GM19372 (cell line): ENCODE data around the gene HEMK1.

Experiments used
- ATAC-seq: cut with Tn5 transposase; IDR thresholded peaks from one replicate; pipeline ENCODE4 v1.9.1; 2021; ENCODE audit warnings: mild to moderate bottlenecking, low read depth, moderate library complexity; ENCODE audit not compliant: unreplicated experiment

Gene HEMK1

GRCh38 chr3:50611464-50612233, 42.3 kb downstream of the HEMK1 start, which contains the start of gene CISH:
CISH (minus strand) TSS chr3:50611774; CDS start chr3:50611650, 124 bp downstream.
- peak; percentile 77 for ATAC-seq

DNA sequence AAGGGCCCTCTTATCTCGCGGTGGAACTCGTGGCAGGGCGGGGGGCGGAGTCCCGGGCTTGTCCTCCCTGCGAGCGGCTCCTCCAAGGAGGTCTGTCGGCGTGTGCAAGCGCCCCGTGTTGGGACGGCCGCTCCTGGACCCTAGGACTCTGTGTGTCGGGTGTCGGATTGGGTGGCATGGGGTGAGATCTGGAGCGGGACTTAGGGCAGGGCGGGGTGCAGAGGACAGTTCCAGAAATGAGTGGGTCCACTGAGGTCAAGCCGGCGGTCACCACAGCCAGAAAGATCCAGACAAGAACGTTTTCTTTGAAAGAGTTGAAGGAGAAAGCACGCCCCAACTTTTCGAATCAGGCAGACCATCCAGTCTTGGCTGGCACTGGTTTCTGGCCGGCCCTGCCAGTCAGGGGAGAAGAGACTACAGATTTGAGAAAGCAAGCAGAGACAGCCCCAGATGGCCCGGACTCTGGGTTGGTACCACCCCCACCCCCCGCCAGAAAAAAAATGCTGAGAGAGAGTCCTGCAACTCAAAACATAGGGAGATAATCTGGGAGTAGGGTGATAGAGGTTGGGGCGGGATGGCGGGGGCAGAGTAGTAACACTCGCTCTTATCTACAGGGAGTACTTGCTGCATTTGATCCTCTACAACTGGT, 43.0 kb downstream of the HEMK1 start:
- ATAC-seq = peak; percentile 1

DNA sequence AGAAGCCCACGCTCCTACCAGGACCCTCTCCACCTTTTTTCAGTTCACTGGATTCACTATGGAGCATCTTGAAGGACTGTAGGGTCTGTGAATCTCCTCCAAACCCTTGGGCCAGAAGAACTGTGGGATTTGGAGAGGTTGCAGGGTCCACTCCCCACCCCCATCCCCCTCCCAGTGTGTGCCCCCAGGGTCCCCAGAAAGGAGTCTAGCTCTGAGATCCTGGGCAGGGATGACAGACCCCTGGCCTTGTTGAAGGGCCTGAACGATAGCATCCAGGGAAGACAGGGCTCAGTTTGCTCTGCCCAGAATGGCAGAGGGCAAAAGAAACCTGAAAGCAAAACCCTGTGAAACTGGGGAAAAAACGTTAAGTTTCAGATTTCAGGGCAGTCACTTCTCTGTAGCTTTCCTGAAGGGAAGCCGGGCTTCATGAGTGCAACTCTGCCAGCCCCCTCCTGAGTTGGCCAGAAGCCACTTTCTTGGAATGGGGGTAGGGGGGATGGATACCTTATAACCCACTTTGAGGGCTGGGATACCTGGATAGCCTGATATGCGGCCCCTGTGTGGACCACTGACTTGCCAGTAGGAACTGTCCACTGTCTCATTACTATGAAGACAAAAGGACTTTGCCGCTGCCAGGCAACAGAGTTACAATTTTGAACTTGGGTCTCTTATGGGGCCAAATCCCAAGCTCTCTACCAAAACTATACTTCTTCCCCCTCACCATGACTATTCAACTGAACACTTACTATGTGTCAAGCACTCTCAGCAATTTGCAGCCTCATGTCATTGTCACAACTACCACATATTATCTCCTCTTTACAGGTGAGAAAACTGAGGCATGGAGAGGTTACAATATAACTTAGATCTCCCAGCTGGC, 43.9 kb downstream of the HEMK1 start:
- ATAC-seq = no peak

- ATAC-seq = no peak
These were observed 45.9 kb downstream of the HEMK1 start for GRCh38 chr3:50615190-50615589.

GRCh38 chr3:50616003-50616769, 46.9 kb downstream of the HEMK1 start:
- ATAC-seq = peak; percentile 27

DNA sequence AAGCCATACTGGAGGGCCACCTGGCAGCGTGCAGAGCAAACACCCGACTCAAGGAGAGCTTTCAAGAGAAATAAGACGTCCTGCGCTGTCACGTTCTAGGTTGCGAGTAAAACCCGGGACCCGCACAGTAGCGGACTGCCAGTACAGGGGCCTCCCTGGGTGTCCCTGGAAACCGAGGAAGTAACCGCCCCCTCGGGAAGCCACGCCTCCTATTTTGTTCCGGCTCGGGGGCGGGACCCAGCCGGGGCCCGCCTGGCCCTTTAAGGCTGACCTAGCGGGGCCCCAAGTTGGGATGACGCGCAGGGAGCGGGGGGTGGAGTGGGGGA, 47.4 kb downstream of the HEMK1 start:
- peak; percentile 61 for ATAC-seq

DNA sequence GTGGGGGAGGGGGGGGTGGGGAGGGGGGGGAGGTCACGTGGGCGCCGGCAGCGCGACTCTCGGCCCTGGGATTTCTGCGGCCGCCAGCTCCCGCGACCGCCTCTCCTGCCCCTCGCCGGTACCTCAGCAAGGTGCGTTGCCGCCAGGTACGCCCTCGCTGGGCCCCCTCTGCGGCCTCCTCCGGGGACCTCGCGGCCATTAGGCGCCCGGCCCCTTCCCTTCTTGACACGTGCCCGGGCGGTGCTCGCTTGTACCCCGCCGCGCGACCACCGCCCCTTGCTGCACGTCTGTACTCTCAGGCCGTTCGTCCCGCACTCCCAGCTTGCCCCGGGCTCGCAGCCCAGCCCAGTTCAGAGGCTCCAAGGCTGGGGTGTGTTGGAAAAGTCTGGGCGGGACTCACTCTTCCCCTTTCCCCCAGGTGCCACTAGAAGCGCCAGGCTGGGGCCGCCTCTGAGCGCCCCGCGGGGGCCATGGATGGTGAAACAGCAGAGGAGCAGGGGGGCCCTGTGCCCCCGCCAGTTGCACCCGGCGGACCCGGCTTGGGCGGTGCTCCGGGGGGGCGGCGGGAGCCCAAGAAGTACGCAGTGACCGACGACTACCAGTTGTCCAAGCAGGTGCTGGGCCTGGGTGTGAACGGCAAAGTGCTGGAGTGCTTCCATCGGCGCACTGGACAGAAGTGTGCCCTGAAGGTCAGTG, 47.9 kb downstream of the HEMK1 start, which contains the start of gene MAPKAPK3:
MAPKAPK3 (plus strand) TSS at position 56 of the 696 bp plus-strand sequence; CDS start at position 471, 415 bp downstream.
- ATAC-seq = peak; percentile 16

DNA sequence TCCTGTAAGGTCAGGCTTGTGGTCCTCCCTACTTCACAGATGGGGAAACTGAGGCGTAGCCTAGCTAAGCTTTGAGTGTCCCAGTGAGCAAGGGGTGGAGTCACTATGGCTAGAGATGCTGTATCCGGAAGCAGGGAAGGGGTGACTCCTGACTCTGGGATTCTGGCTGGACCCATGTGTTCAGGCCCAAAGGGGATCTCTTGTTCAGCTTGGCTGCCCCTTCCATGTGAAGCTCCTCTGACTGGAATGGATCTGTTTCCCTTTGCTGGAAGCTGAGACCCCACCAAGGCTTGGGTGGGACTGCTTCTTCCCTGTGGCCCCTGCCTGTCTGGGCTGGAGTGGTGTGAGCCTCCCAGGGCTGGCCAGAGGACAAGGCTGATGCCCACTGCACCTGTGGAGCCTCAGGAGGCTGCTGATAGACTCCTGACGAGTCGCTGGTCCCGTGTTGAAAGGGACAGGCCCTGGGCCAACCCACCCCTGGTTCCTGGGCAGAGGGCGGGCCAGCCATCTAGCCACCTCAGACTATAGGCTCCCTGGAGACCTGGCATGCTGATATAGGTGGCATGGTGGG, 48.7 kb downstream of the HEMK1 start:
- no peak for ATAC-seq

- ATAC-seq = no peak
These were observed 51.1 kb downstream of the HEMK1 start for GRCh38 chr3:50620420-50620819.

- no peak for ATAC-seq
These were observed 51.5 kb downstream of the HEMK1 start for GRCh38 chr3:50620820-50621219.

GRCh38 chr3:50622881-50623280, 53.6 kb downstream of the HEMK1 start:
- ATAC-seq = no peak

DNA sequence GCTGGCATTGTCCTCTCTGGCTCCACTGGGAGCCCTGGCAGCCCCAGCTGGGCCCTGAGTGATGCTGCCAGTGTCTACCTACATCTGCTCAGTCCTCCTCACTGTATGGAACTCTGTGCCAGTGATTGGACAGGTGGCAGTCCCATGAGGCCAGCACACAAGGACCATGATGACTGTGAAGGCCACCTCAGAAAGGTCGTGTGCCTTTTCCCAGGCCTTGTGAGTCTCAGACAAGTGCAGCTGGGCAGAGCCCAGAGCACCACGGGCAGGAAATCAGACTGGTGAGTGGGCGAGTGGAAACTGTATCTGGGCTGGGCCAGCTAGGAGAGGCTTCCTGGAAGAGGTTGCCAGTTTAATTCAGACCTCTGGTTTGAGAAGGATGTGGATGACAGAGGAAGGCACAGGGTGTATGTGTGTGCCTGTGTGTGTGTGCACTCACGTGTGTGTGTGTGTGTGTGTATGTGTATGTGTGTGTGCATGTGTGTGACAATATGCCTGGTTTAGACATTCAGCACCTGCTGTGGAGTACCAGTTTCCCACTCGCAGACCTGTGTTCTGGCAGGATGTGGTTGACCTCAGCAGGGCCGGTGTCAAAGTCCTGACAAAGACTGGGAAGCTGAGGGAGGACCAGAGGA, 54.6 kb downstream of the HEMK1 start:
- ATAC-seq = peak; percentile 49

DNA sequence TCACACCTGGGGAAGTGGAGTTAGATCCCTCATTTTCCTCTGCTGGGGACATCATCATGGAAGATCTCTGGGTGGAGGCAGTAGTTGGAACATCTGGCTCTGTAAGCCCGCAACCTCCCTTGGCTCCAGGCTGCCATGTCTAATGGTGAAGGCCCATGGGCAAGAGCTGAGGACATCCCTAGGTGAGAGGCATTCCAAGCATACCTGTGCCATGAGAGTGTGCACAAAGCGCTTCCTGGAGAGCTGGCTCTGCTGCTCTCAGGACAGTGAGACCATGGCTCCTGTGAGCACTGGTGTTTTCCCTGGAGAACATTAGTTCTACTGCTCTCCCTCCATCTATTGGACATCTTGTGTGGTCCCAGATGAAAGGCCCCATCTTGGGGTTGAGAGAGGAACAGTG, 55.3 kb downstream of the HEMK1 start:
- no peak for ATAC-seq

- ATAC-seq = no peak
These were observed 56.2 kb downstream of the HEMK1 start for GRCh38 chr3:50625231-50626182.

DNA sequence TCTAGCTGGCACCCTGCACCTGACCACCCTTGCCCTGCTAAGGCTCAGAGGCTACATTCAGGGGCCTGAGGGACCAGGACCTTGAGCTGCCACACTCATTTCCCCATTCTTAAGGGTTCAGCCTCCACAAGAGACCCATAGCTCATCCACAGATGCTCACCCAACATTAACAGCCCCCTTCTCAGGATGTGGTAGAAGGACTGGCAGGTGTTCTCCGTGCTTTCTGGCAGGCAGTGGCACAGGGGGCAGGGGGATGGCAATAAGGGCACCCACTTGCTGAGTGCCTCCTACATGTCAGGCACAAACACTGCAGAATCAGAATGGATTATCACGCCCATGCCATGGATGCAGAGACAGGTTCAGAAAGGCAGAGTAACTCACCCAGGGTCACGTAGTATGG, 57.1 kb downstream of the HEMK1 start:
- no peak for ATAC-seq

DNA sequence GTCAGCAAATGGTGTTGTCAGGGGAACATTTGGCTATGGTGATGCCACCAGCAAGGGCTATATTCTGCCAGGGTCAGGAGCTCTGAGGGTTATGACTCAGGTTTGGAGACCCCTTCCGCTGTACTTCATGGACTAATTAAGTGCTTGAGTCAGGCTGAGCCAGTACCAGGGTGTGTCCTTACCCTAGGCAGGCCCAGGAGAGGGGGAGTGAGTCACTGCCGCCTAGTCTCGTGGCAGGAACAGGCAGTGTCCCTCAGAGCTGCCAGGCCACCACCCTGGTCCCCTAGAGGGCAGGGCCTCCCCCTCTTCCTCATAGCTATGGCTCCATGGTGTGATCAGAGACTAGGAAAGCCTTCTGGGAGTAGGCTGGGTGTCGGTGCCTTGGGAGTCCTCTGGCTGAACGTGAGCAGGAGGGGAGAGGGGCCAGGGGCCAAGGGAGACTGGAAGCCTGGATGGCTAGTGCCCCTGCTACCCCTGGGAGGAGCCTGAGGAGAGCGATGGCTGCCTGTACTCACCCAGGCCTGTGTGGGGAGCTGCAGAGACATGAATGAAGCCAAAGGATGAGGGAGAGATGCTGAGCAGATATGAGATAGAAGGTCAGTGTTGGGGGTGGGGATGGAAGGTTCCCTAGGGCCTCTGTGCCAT, 58.2 kb downstream of the HEMK1 start:
- no peak for ATAC-seq

DNA sequence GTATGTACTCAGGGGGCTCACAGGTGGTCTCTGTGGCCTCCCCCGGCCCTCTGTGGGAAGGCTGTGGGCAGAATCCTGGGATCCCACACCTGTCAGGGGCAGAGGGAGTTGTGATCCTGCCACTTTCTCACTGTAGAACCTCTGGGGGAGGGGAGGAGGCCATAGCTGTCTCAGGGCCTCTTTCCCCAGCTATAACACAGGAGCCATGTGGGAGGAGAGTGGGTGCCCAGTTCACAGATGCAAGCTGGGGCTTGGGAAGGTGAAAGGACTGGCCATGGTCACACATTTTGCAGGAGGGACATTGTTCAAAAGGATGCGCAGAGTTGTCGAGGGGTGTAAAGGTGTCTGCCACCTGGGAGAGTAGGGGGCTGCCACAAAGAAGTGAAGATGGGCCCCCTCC, 59.3 kb downstream of the HEMK1 start:
- no peak for ATAC-seq
